Skeletal muscle tissue (tissue), 4 donors: Measurements from ENCODE around the gene ACD. TPM values are rescaled to one million over a fixed set of nuclear protein-coding genes. Genes with fewer than 3 reads are reported as not detected.

ENCODE experiments used
- H3K27ac ChIP-seq: one replicate; pipeline ENCODE4 v1.7.0; 2013; ENCODE audit warnings: mild to moderate bottlenecking, low read depth, low read length, inconsistent platforms
- H3K27me3 ChIP-seq, 3 donors: one replicate each; pipeline ENCODE4 v1.7.0; 2013; ENCODE audit warnings: low read length in 3 of 3; ENCODE audit not compliant: control insufficient read depth in 3 of 3, insufficient read depth in 3 of 3
- H3K36me3 ChIP-seq, 3 donors: one replicate each; pipeline ENCODE4 v1.7.0; 2013; ENCODE audit warnings: low read length in 3 of 3; ENCODE audit not compliant: control insufficient read depth in 3 of 3, insufficient read depth in 3 of 3
- H3K4me1 ChIP-seq, 3 donors: one replicate each; pipeline ENCODE4 v1.7.0; 2013; ENCODE audit warnings: low read length in 3 of 3, mild to moderate bottlenecking in 3 of 3; ENCODE audit not compliant: control insufficient read depth in 3 of 3, insufficient read depth in 3 of 3
- H3K4me3 ChIP-seq, 3 donors: one replicate each; pipeline ENCODE4 v1.7.0; 2013; ENCODE audit warnings: low read length in 3 of 3
- H3K9ac ChIP-seq, 3 donors: one replicate each; pipeline ENCODE4 v1.7.0; 2013; ENCODE audit warnings: low read length in 3 of 3, mild to moderate bottlenecking in 3 of 3, moderate library complexity in 2 of 3, low read depth in 1 of 3
- H3K9me3 ChIP-seq, 3 donors: one replicate each; pipeline ENCODE4 v1.7.0; 2013; ENCODE audit warnings: low read length in 3 of 3; ENCODE audit not compliant: control insufficient read depth in 3 of 3
- total RNA-seq: library from RNA; depleted of rRNA; stranded (reverse); fragments of >200 nt; gene quantifications from one replicate; pipeline ENCODE4 v1.2.3, GENCODE V29; 2014
- donor health status: Osteomylitis.

ACD gene
- total RNA-seq, 1 donor from 2014 or later, result 10.4 TPM

DNA sequence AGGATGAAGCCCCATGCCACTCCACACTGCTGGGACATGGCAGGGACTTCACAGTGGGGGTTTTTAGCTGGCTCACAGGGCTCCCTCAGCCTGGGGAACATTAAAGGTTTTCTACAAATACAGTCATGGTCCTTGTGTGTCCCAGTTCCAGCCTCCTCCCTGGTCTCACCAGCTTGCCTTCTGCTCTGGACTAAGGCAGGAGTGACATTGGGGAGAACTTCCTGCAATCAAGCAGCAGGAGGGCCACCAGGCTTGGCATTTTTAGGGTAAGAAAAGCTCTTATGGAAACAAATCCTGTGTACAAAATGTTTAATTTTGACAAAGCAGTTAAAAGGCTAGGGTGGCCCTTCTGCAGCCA lies 2.6 kb upstream of the ACD start:
- no peak overlapping the region for H3K27ac ChIP-seq
- H3K4me3 ChIP-seq, result no peak overlapping the region
- H3K9me3 ChIP-seq, result no peaks in the 10 kb centered on the region
- H3K27me3 ChIP-seq, result no peaks in the 10 kb centered on the region
- peaks cover 34 to 47% (median 38%) of the 10 kb centered on the region in 3 donors for H3K4me1 ChIP-seq
- no peak overlapping the region for H3K9ac ChIP-seq
- H3K36me3 ChIP-seq, result peaks cover 12 to 15% (median 14%) of the 10 kb centered on the region in 3 donors

DNA sequence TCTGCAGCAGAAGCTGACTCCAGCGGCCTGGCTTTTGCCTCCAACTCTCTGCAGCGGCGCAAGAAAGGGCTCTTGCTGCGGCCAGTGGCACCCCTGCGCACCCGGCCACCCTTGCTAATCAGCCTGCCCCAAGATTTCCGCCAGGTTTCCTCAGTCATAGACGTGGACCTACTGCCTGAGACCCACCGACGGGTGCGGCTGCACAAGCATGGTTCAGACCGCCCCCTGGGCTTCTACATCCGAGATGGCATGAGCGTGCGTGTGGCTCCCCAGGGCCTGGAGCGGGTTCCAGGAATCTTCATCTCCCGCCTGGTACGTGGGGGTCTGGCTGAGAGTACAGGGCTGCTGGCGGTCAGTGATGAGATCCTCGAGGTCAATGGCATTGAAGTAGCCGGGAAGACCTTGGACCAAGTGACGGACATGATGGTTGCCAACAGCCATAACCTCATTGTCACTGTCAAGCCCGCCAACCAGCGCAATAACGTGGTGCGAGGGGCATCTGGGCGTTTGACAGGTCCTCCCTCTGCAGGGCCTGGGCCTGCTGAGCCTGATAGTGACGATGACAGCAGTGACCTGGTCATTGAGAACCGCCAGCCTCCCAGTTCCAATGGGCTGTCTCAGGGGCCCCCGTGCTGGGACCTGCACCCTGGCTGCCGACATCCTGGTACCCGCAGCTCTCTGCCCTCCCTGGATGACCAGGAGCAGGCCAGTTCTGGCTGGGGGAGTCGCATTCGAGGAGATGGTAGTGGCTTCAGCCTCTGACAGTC lies 2.0 kb upstream of the ACD start:
- no peaks in the 10 kb centered on the region for H3K27me3 ChIP-seq
- H3K27ac ChIP-seq, result no peak overlapping the region
- no peaks in the 10 kb centered on the region for H3K9me3 ChIP-seq
- H3K36me3 ChIP-seq, result peaks cover 15 to 17% (median 17%) of the 10 kb centered on the region in 3 donors
- peaks cover 28 to 42% (median 32%) of the 10 kb centered on the region in 3 donors for H3K4me1 ChIP-seq
- H3K9ac ChIP-seq, result peak overlapping the region in 1 of 3 donors; percentile 72
- no peak overlapping the region for H3K4me3 ChIP-seq

DNA sequence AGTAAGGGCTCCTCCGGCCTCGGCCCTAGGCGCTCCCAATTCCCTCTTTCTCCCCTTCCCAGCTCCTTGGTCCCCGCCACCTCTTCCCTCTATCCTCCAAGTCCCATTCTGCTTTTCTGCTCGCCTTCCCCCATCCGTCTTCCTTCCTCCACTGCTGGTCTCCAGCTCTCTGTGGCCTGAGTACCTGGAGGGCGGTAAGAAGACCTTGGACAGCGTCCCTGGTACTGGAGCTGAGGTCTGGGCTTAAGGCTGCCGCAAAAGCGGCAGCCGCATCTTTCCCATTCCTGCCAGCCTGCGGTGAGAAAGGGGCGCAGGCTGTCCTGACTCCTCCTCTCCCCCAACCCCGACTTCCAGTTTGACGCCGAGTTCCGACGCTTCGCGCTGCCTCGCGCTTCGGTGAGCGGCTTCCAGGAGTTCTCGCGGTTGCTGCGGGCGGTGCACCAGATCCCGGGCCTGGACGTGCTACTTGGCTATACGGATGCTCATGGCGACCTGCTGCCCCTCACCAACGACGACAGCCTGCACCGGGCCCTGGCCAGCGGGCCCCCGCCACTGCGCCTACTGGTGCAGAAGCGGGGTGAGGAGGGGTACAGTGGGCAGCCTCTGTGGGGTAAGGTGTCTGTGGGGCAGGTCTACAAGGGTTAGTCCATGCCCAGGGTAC lies 1.2 kb upstream of the ACD start:
- peaks cover 15 to 17% (median 17%) of the 10 kb centered on the region in 3 donors for H3K36me3 ChIP-seq
- H3K27ac ChIP-seq, result peak overlapping the region; percentile 20
- peak overlapping the region in 2 of 3 donors; percentile 27 to 72 for H3K9ac ChIP-seq
- H3K4me1 ChIP-seq, result peaks cover 25 to 37% (median 29%) of the 10 kb centered on the region in 3 donors
- H3K9me3 ChIP-seq, result no peaks in the 10 kb centered on the region
- peak overlapping the region; percentile 69 to 99 (median 99) for H3K4me3 ChIP-seq
- H3K27me3 ChIP-seq, result no peaks in the 10 kb centered on the region

DNA sequence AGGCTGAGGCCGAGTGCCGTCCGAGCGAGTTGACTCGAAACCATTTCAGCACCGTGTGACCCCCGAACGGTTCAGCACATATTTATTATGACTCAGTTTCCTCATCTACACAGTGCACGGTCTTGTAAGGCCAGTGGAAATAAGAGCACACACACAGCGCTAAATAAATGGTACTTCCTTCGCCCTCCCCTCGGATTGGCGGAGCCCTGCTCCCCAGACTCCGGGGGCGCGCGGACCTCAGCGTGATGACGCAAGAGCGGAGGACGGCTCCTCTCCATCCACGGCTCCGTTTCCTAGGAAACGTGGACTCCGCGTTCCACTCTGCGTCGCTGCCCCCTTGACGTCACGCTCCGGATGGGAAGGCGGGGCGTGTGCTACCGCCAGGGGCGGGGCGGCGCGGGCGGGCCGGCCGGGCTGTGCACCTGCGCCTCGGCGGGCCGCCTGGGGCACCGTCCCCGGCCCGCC lies 536 bp upstream of the ACD start, which contains the start of gene PARD6A:
PARD6A (plus strand) TSS at position 397 of the 465 bp plus-strand sequence. CDS start 79 bp downstream, outside the sequence.
- Histone ChIP-seq H3K27me3 (peaks cover 0 to 6% (median 2%) of the 10 kb centered on the region in 3 donors), H3K4me3 (peak within 1 kb of the TSS; percentile 99), H3K9ac (peak within 1 kb of the TSS; percentile 85 to 87 (median 86)), H3K27ac (peak within 1 kb of the TSS; percentile 91), H3K4me1 (peaks cover 22 to 31% (median 24%) of the 10 kb centered on the region in 3 donors), H3K36me3 (peaks cover 15 to 17% (median 17%) of the 10 kb centered on the region in 3 donors), H3K9me3 (no peaks in the 10 kb centered on the region)

DNA sequence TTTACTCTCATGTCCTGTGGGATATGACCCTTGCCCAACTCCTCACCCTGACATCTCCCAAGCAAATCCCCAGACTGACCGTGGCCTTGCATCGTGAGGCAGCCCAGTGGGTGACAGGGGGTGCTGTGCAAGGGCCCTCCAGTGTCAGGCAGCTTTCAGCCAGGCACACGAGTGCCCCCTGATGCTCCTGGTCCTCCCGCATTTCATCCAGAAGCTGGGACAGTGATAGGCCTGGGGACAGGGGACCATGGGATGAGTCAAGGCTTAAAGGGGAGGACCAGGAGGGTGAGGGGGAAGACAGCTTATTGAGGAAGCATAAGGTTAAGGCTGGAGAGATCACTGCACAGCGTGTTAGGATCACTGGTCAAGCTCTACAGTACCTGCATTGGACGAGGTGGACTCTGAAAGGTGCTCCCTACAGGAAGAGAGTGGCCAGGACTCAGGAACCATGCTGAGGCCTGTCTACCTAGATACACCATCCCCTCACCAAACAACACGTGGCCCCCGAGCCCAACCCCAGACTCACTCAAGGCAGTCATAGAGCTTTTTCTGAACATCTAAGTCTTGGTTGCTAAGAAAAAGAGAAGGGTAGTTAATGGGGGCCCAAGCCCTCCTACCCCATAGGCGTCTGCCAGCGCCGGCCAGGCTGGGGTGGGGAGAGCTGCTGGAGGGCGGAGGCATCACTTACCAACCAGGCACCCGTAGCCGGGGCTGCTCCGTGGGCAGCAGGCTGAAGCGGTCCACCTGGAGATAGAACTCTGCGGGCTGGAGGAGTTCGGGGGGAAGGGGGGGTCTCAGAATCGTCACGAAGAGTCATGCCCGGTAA lies 998 bp downstream of the ACD start:
- H3K27ac ChIP-seq, result no peak overlapping the region
- peaks cover 15 to 17% (median 17%) of the 10 kb centered on the region in 3 donors for H3K36me3 ChIP-seq
- peak overlapping the region; percentile 80 to 86 (median 85) for H3K9ac ChIP-seq
- H3K4me1 ChIP-seq, result peaks cover 22 to 29% (median 24%) of the 10 kb centered on the region in 3 donors
- H3K9me3 ChIP-seq, result no peaks in the 10 kb centered on the region
- peak overlapping the region; percentile 99 for H3K4me3 ChIP-seq
- H3K27me3 ChIP-seq, result peaks cover 9 to 21% (median 16%) of the 10 kb centered on the region in 3 donors

DNA sequence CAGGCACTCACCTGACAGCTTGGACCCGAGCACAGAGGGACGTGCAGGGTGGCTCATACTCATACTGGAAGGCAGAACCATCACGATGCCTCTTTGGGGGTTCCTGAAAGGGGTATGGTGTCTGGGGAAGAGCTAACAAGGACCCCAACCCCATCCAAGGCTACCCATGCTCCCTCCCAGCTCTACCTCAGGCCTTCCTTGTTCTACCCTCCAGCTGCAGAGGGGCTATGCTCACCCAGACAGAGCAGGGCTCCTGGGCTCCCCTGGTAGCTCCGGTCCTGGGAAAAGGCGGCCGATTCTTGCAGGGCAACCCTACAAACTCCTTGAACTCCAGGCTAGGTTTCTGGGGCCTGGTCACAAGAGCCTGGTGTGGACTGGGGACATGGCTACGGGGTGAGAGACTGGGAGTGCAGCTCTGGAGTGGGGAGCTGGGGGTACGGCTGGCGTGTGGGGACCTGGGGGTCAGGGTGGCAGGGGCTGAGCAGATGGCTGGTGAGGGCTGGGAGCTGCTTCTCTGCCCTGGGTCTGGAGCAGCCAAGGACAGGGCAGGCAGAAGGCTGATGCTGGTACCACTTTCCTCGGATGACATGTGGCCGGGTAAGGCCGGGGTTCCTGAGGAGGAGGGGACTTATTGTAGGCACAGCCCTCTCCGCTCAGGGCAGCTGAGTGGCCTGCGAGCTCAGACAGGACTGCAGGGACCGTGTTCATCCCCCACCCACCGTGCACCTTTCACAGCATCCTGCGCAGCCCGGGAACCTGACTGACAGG lies 2.1 kb downstream of the ACD start:
- H3K27me3 ChIP-seq, result peaks cover 11 to 32% (median 26%) of the 10 kb centered on the region in 3 donors
- no peak overlapping the region for H3K27ac ChIP-seq
- H3K36me3 ChIP-seq, result peaks cover 9 to 17% (median 13%) of the 10 kb centered on the region in 3 donors

DNA sequence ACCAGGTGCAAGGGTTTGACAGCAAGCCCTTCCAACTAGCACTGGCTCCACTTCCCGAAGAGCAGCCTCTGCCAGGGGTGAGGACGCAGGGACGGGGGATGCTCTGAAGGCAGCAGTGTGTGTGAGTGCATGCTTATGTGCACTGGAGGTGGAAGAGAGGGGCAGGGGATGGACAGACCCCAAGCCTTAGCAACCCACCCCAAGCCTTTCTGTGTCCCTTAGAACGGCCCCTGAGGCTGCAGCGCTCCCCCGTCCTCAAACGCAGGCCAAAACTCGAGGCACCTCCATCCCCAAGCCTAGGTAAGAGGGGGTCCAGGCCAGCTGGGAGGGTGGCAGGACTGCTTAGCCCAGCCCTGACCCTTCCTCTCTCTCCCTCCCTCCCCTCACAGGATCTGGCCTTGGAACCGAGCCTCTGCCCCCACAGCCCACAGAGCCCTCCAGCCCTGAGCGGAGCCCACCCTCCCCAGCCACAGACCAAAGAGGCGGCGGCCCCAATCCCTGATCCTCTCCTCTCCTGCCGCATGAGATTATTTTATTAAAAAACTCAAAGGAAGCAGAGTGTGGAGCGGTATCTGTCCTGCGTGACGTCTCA lies 2.9 kb downstream of the ACD start:
- Histone ChIP-seq H3K27me3 (peaks cover 14 to 37% (median 31%) of the 10 kb centered on the region in 3 donors), H3K4me1 (peaks cover 25 to 33% (median 31%) of the 10 kb centered on the region in 3 donors), H3K27ac (no peak overlapping the region), H3K9me3 (no peaks in the 10 kb centered on the region), H3K36me3 (peaks cover 7 to 12% (median 9%) of the 10 kb centered on the region in 3 donors), H3K4me3 (no peak overlapping the region), H3K9ac (no peak overlapping the region)

More for the DNA sequence above, 2.1 kb downstream of the ACD start:
- H3K9me3 ChIP-seq, result no peaks in the 10 kb centered on the region
- H3K9ac ChIP-seq, result no peak overlapping the region
- no peak overlapping the region for H3K4me3 ChIP-seq
- peaks cover 25 to 33% (median 31%) of the 10 kb centered on the region in 3 donors for H3K4me1 ChIP-seq

DNA sequence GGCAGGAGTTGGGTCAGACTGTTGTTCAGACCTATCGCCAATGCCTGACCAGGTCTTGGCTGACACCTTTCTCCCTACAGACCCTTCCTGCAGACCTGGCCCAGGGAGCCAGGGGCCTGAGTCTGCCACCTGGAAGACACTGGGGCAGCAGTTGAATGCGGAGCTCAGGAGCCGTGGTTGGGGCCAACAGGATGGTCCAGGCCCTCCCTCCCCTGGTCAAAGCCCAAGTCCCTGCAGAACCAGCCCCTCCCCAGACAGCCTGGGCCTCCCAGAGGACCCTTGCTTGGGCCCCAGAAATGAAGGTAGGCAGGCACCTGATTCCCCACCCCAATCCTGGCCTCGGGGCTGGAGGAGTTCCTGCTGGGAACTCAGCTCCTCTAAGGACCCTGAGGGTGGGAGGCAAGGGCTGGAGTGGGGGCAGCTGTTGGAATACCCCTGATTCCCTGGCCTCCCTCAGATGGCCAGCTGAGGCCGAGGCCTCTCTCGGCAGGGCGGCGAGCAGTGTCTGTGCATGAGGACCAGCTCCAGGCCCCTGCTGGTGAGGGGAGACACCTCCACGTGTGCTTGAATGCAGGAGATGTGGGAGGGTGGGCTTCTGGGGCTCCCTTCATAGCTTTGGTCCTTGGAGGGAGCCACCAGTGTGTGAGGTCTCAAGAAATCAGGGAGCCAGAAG lies 3.6 kb downstream of the ACD start:
- Histone ChIP-seq H3K9ac (no peak overlapping the region), H3K27me3 (peaks cover 21 to 41% (median 37%) of the 10 kb centered on the region in 3 donors), H3K9me3 (no peaks in the 10 kb centered on the region), H3K4me1 (peaks cover 23 to 32% (median 30%) of the 10 kb centered on the region in 3 donors), H3K4me3 (no peak overlapping the region), H3K27ac (no peak overlapping the region), H3K36me3 (peaks cover 7 to 12% (median 9%) of the 10 kb centered on the region in 3 donors)
